ENCODE measurements around the gene SLC35C1. TPM values are rescaled to one million over a fixed set of nuclear protein-coding genes. Genes with fewer than 3 reads are reported as not detected.

SLC35C1 gene
- total RNA-seq (2016; rRNA removed; fragmentation: Illumina TruSeq; extraction: Trizol) (6.1 and 7.0 TPM in 2 replicates), polyA plus RNA-seq (2011; rRNA removed) (2.6 and 2.9 TPM in 2 replicates), polyA minus RNA-seq (2011; rRNA and poly(A)+ RNA removed; ENCODE audit: low replicate concordance) (22.9 and 26.1 TPM in 2 replicates), Bru-seq, nascent RNA (percentile 65 among the genes with signal in this experiment), BruChase-seq, experiment 1, labeled RNA remaining after a 6-hour chase (percentile 70 among the genes with signal in this experiment), BruChase-seq, experiment 2, labeled RNA remaining after a 2-hour chase (percentile 72 among the genes with signal in this experiment)
- total RNA-seq (2016; cell fraction: cytosol; rRNA removed; fragmentation: Illumina TruSeq; extraction: Trizol; ENCODE audit: low read depth) = 2.8 and 3.3 TPM in 2 replicates
- total RNA-seq (2016; cell fraction: insoluble cytoplasmic fraction; rRNA removed; fragmentation: Illumina TruSeq; extraction: Trizol) = 5.8 and 7.5 TPM in 2 replicates
- 9.9 and 10.1 TPM in 2 replicates for total RNA-seq (2016; cell fraction: membrane; rRNA removed; fragmentation: Illumina TruSeq; extraction: Trizol)
- total RNA-seq (2016; cell fraction: nucleus; rRNA removed; fragmentation: Illumina TruSeq; extraction: Trizol) = 8.9 and 10.1 TPM in 2 replicates
- 1.8 and 3.3 TPM in 2 replicates for polyA plus RNA-seq (2011; cell fraction: cytosol; rRNA removed)
- 5.3 and 6.1 TPM in 2 replicates for polyA plus RNA-seq (2011; cell fraction: nucleus; rRNA removed)
- polyA plus RNA-seq (2012) = 5.5 and 7.2 TPM in 2 replicates
- polyA plus RNA-seq (2016; cell fraction: cytosol; fragmentation: Illumina TruSeq; extraction: Trizol; ENCODE audit: low read depth) = 4.4 and 5.2 TPM in 2 replicates
- polyA plus RNA-seq (2016; cell fraction: insoluble cytoplasmic fraction; fragmentation: Illumina TruSeq; extraction: Trizol; ENCODE audit: low read depth) = 8.6 and 9.4 TPM in 2 replicates
- polyA plus RNA-seq (2016; cell fraction: membrane; fragmentation: Illumina TruSeq; extraction: Trizol; ENCODE audit: low read depth) = 10.8 and 11.1 TPM in 2 replicates
- polyA plus RNA-seq (2016; cell fraction: nucleus; fragmentation: Illumina TruSeq; extraction: Trizol; ENCODE audit: insufficient read depth, low read depth) = 11.8 and 12.4 TPM in 2 replicates
- 6.5 and 8.0 TPM in 2 replicates for polyA minus RNA-seq (2011; cell fraction: cytosol; rRNA and poly(A)+ RNA removed)
- polyA minus RNA-seq (2011; cell fraction: nucleus; rRNA and poly(A)+ RNA removed) = 3.4 and 5.5 TPM in 2 replicates
- long read RNA-seq, experiment 1, full-length matches to known transcripts = 11 of 16 reads
- long read RNA-seq, experiment 1, partial matches to known transcripts = 4 of 16 reads
- long read RNA-seq, experiment 1, other reads (novel, unspliced or antisense) = 1 of 16 reads
- long read RNA-seq, experiment 2, full-length matches to known transcripts = 45 of 68 reads
- long read RNA-seq, experiment 2, partial matches to known transcripts = 19 of 68 reads
- long read RNA-seq, experiment 2, other reads (novel, unspliced or antisense) = 4 of 68 reads

DNA sequence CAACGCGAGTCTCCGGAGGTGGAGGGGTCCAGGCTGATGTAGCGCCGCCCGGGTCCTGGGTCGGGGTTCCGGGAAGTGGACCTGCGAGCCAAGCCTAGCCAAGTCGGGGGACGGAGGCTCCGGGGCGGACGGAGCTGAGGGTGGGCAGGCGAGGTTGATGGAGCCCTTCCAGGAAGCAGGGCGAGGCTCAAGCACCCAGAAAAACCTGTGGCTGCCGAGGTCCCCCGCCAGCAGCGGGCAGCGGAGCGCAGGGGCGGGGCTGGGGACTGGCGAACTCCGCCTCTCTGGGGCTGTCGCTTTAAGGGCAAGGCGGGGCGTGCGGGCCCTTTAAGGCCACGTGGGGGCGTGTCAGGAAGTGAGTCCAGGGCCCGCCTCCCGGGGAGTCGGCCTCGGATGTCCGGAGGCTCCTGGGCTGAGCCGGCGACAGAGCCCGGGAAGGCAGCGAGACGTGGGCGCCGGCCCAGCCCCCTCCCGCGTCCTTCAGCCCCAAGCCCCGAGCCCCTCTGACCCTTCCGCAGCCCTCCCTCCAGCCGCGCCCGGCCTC is at the start of gene SLC35C1:
SLC35C1 (plus strand) TSS at position 389 of the 544 bp plus-strand sequence. CDS start 653 bp downstream, outside the sequence.
- Histone ChIP-seq H3K36me3 (replicated peaks in 1 of 2; ENCODE audit: control insufficient read depth in 1 of 2, insufficient read depth in 2 of 2, low read length in 2 of 2) (peaks cover 0 to 7% of the 10 kb centered on the region in 2 experiments; a peak in 2 of 5 replicates), H3K27me3 (ENCODE audit: control insufficient read depth in 1 of 2, insufficient read depth in 2 of 2, low read length in 2 of 2) (peaks cover 0 to 16% of the 10 kb centered on the region in 2 experiments; a peak in 1 of 5 replicates), H3K4me3 (replicated peaks in 1 of 3; ENCODE audit: insufficient read depth in 1 of 3, low read depth in 2 of 3, low read length in 3 of 3) (peak within 1 kb of the TSS; percentile 81 to 89 (median 82)), H3K4me2 (ENCODE audit: low read depth, low read length) (peak within 1 kb of the TSS; percentile 93), H3K79me2 (ENCODE audit: insufficient read depth, low read length) (peaks cover 11% of the 10 kb centered on the region), H3K9me3 (ENCODE audit: low read length) (no peaks in the 10 kb centered on the region), H3K4me1 (ENCODE audit: insufficient read depth, low read length) (peaks cover 37% of the 10 kb centered on the region), H3K27ac (ENCODE audit: extremely low read length, insufficient read depth, low read length) (peak within 1 kb of the TSS; percentile 79), H3K9ac (ENCODE audit: insufficient read depth, low read depth, low read length) (peak within 1 kb of the TSS; percentile 80), H2AFZ (ENCODE audit: low read length) (no peak within 1 kb of the TSS), H4K20me1 (ENCODE audit: insufficient read depth, low read length) (no peaks in the 10 kb centered on the region; the same call in none of the 2 replicates)
- FAIRE-seq = no peak
- CTCF ChIA-PET (ENCODE audit: low intra/inter-chr PET ratio, low total read pairs) = no interaction called here
- 5% methylated on average over 11 of the region's 49 CpGs for WGBS (ENCODE audit: low lambda C conversion rate)
- in situ Hi-C loops (cut with HindIII; ENCODE audit: extremely low pct_ligation_motif_present, low pct_unique_long_range_greater_than_20kb) = no loop called here
- DNase-seq (ENCODE audit: low spot score) = peak; percentile 88
- intact Hi-C loops (cut with micrococcal nuclease; ENCODE audit: unreplicated experiment) = loop anchor here (2.0 kb wide), 1 partner anchor 38 kb away; no protein-coding TSS in a partner anchor
- POLR2A ChIA-PET = interaction anchor here (0.7 to 4.1 kb wide), 3 partner anchors 33 to 113 kb away, joined by 3 to 14 read pairs (median 3); partner anchors contain the start of genes CRY2 and PEX16
- ATAC-seq = peak; percentile 92
- BruUV-seq (replicated peaks) = no TSS peak
- TF ChIP-seq SYNCRIP (IDR thresholded peaks at IDR 0.05; ENCODE audit: insufficient read depth, low read depth, low read length) = no peak
- TF ChIP-seq TGIF2 (CRISPR knock-in tag; IDR thresholded peaks at IDR 0.05) = 0 out of 2 replicates have a peak, but pooled peaks have one; percentile 38
- no peak for TF ChIP-seq ZNF124 (CRISPR knock-in tag; IDR thresholded peaks at IDR 0.05)
- TF ChIP-seq HNRNPH1 (optimal IDR thresholded peaks at IDR 0.05; ENCODE audit: low read depth, low read length) = no peak
- 0 out of 2 replicates have a peak, but pooled peaks have one; percentile 56 for TF ChIP-seq ZNF567 (CRISPR knock-in tag; IDR thresholded peaks at IDR 0.05; ENCODE audit: borderline replicate concordance)
- TF ChIP-seq MIER3 (CRISPR knock-in tag; IDR thresholded peaks at IDR 0.05; ENCODE audit: borderline replicate concordance) = no peak
- TF ChIP-seq, protein P1, sequence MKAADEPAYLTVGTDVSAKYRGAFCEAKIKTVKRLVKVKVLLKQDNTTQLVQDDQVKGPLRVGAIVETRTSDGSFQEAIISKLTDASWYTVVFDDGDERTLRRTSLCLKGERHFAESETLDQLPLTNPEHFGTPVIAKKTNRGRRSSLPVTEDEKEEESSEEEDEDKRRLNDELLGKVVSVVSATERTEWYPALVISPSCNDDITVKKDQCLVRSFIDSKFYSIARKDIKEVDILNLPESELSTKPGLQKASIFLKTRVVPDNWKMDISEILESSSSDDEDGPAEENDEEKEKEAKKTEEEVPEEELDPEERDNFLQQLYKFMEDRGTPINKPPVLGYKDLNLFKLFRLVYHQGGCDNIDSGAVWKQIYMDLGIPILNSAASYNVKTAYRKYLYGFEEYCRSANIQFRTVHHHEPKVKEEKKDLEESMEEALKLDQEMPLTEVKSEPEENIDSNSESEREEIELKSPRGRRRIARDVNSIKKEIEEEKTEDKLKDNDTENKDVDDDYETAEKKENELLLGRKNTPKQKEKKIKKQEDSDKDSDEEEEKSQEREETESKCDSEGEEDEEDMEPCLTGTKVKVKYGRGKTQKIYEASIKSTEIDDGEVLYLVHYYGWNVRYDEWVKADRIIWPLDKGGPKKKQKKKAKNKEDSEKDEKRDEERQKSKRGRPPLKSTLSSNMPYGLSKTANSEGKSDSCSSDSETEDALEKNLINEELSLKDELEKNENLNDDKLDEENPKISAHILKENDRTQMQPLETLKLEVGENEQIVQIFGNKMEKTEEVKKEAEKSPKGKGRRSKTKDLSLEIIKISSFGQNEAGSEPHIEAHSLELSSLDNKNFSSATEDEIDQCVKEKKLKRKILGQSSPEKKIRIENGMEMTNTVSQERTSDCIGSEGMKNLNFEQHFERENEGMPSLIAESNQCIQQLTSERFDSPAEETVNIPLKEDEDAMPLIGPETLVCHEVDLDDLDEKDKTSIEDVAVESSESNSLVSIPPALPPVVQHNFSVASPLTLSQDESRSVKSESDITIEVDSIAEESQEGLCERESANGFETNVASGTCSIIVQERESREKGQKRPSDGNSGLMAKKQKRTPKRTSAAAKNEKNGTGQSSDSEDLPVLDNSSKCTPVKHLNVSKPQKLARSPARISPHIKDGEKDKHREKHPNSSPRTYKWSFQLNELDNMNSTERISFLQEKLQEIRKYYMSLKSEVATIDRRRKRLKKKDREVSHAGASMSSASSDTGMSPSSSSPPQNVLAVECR (CRISPR knock-in tag; IDR thresholded peaks at IDR 0.05; ENCODE audit: borderline replicate concordance) = peak; percentile 81
- no peak for TF ChIP-seq SMARCC2 (IDR thresholded peaks at IDR 0.05)
- TF ChIP-seq, protein P2, sequence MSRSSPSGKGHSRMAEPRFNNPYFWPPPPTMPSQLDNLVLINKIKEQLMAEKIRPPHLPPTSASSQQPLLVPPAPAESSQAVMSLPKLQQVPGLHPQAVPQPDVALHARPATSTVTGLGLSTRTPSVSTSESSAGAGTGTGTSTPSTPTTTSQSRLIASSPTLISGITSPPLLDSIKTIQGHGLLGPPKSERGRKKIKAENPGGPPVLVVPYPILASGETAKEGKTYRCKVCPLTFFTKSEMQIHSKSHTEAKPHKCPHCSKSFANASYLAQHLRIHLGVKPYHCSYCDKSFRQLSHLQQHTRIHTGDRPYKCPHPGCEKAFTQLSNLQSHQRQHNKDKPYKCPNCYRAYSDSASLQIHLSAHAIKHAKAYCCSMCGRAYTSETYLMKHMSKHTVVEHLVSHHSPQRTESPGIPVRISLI (CRISPR knock-in tag; IDR thresholded peaks at IDR 0.05; ENCODE audit: borderline replicate concordance) = no peak
- no peak for TF ChIP-seq ZNF446 (CRISPR knock-in tag; IDR thresholded peaks at IDR 0.05)

Data from HepG2 (cell line).